Endothelial cell of umbilical vein (primary cell): Measurements from ENCODE around the gene PRSS3. TPM values are rescaled to one million over a fixed set of nuclear protein-coding genes. Genes with fewer than 3 reads are reported as not detected.

Source experiments
- BruUV-seq: library from RNA; stranded (reverse); fragments of 400-500 nt; replicated peaks from 2 replicates; lab custom pipeline; 2021; lab: Mats Ljungman, UMichigan
- CTCF ChIA-PET: fragments of 300-600, 350-600 bp; sonication (Branson Sonifier 250); formaldehyde crosslinking; loops from one replicate; lab custom pipeline; 2021; ENCODE audit warnings: antibody characterized with exemption, inconsistent platforms; lab: Charles Lee
- POLR2A ChIA-PET: fragments of 300-600, 350-600 bp; sonication (Branson Sonifier 250); formaldehyde crosslinking; loops from one replicate; lab custom pipeline; 2021; ENCODE audit warnings: antibody characterized with exemption, inconsistent platforms; lab: Charles Lee
- DNase-seq: peaks from one replicate; pipeline ENCODE4 v3.0.0-alpha.2; 2011; ENCODE audit warnings: low read depth, low spot score
- FAIRE-seq: peaks from 2 replicates; lab custom pipeline; 2011; peaks lifted over from hg19 to GRCh38; lab: Jason Lieb, UNC
- H2AFZ ChIP-seq: 2 replicates; pipeline ENCODE4 v1.6.0; 2012; ENCODE audit warnings: low read depth, low read length, control low read depth, inconsistent platforms
- H3K27ac ChIP-seq: 2 replicates; pipeline ENCODE4 v1.5.1; 2011; ENCODE audit warnings: low read depth, mild to moderate bottlenecking, control low read depth, low read length, moderate library complexity; ENCODE audit not compliant: insufficient read depth
- H3K27me3 ChIP-seq, 2 experiments: 2 replicates each; pipeline versions ENCODE4 v1.6.0 to v1.6.1; 2011; ENCODE audit warnings: low read length in 2 of 2, mixed read lengths in 1 of 2; ENCODE audit not compliant: control insufficient read depth in 2 of 2, insufficient read depth in 2 of 2
- H3K36me3 ChIP-seq, 2 experiments: 2 replicates in 1 of 2; 3 replicates in 1 of 2; pipeline ENCODE4 v1.5.1; 2011; ENCODE audit warnings: low read length in 2 of 2, mild to moderate bottlenecking in 1 of 2, moderate library complexity in 1 of 2; ENCODE audit not compliant: control insufficient read depth in 2 of 2, insufficient read depth in 2 of 2; ENCODE audit errors: extremely low read depth in 1 of 2
- H3K4me1 ChIP-seq: 3 replicates; pipeline ENCODE4 v1.5.1; 2011; ENCODE audit warnings: mild to moderate bottlenecking, low read length; ENCODE audit not compliant: control insufficient read depth, insufficient read depth; ENCODE audit errors: extremely low read depth
- H3K4me2 ChIP-seq: 2 replicates; pipeline ENCODE4 v1.6.1; 2011; ENCODE audit warnings: low read length, control low read depth, mixed read lengths; ENCODE audit not compliant: insufficient read depth
- H3K4me3 ChIP-seq, 3 experiments: fragments of 200-600 bp in 1 of 3; sonication (generic), shearing (Covaris generic) in 1 of 3; replicated peaks in 1 of 3; 2 replicates each; pipeline ENCODE4 v1.5.1; 2011 to 2016; ENCODE audit warnings: control low read depth in 3 of 3, low read length in 3 of 3, mild to moderate bottlenecking in 2 of 3, inconsistent platforms in 1 of 3, low read depth in 1 of 3, moderate library complexity in 1 of 3; ENCODE audit not compliant: insufficient read depth in 1 of 3
- H3K79me2 ChIP-seq: 2 replicates; pipeline ENCODE4 v1.6.0; 2012; ENCODE audit warnings: low read length, inconsistent platforms; ENCODE audit not compliant: control insufficient read depth, insufficient read depth
- H3K9ac ChIP-seq: replicated peaks from 2 replicates; pipeline ENCODE3; 2011; ENCODE audit warnings: low read length, control low read depth; ENCODE audit not compliant: insufficient read depth; ENCODE audit errors: extremely low read depth
- H3K9me1 ChIP-seq: replicated peaks from 3 replicates; pipeline ENCODE4 v1.6.0; 2011; ENCODE audit warnings: mild to moderate bottlenecking, low read length; ENCODE audit not compliant: control insufficient read depth, insufficient read depth; ENCODE audit errors: extremely low read depth
- H3K9me3 ChIP-seq: replicated peaks from 2 replicates; pipeline ENCODE4 v1.5.1; 2012; ENCODE audit warnings: low read length, inconsistent platforms; ENCODE audit not compliant: control insufficient read depth, insufficient read depth
- H4K20me1 ChIP-seq: replicated peaks from 2 replicates; pipeline ENCODE3; 2011; ENCODE audit warnings: mild to moderate bottlenecking, low read length; ENCODE audit not compliant: control insufficient read depth, insufficient read depth; ENCODE audit errors: extremely low read depth
- EZH2 ChIP-seq: IDR thresholded peaks from 2 replicates; pipeline ENCODE4 v1.6.1; 2012; ENCODE audit warnings: borderline replicate concordance, low read depth, mild to moderate bottlenecking, moderate library complexity, low read length, inconsistent platforms; ENCODE audit not compliant: severe bottlenecking
- FOS ChIP-seq: IDR thresholded peaks from 2 replicates; pipeline ENCODE4 v1.6.1; 2011; ENCODE audit warnings: mild to moderate bottlenecking, low read length, moderate library complexity, borderline replicate concordance; ENCODE audit not compliant: insufficient read depth
- GATA2 ChIP-seq: IDR thresholded peaks from 2 replicates; pipeline ENCODE4 v1.7.0; 2011; ENCODE audit warnings: low read depth, mild to moderate bottlenecking, moderate library complexity, mixed read lengths, low read length; ENCODE audit not compliant: insufficient read length, insufficient read depth
- JUN ChIP-seq: IDR thresholded peaks from 2 replicates; pipeline ENCODE4 v1.6.1; 2011; ENCODE audit warnings: borderline replicate concordance, low read depth; ENCODE audit not compliant: insufficient read length, insufficient read depth
- MYC ChIP-seq: IDR thresholded peaks from one replicate; pipeline ENCODE4 v1.6.1; 2011; ENCODE audit warnings: mild to moderate bottlenecking, low read depth, low read length
- POLR2A ChIP-seq: IDR thresholded peaks from 2 replicates; pipeline ENCODE4 v1.6.1; 2012; ENCODE audit warnings: low read depth, mild to moderate bottlenecking, control low read depth, low read length
- POLR2AphosphoS5 ChIP-seq: IDR thresholded peaks from 2 replicates; pipeline ENCODE4 v1.6.1; 2012; ENCODE audit warnings: low read depth, mild to moderate bottlenecking, control low read depth, low read length, moderate library complexity; ENCODE audit not compliant: insufficient read depth
- dilution Hi-C: fragments of 300-500 bp; cut with MboI; formaldehyde crosslinking; loops from one replicate; pipeline ENCODE4 v1.15.0; 2019; ENCODE audit warnings: low sequenced_read_pairs; ENCODE audit not compliant: extremely low pct_ligation_motif_present
- intact Hi-C: fragments of 100-400 bp; cut with micrococcal nuclease; formaldehyde crosslinking; loops from one replicate; pipeline ENCODE4 v1.10.0; 2022
- polyA plus RNA-seq, 4 experiments: library from polyadenylated mRNA; depleted of rRNA in 3 of 4; stranded (reverse) in 3 of 4; unstranded in 1 of 4; fragments of >200 nt; gene quantifications; 2 replicates each; pipeline versions ENCODE4 v1.2.1 to v1.2.3, GENCODE V29; 2011 to 2012; ENCODE audit warnings: missing spikeins in 1 of 4
- total RNA-seq: library from RNA; stranded (reverse); gene quantifications from 2 replicates; pipeline ENCODE4 v1.2.3, GENCODE V29; 2021
- TF ChIP-seq, protein P1 (sequence below), 2 donors: IDR thresholded peaks; 1 replicate in 1 of 2; 2 replicates in 1 of 2; pipeline ENCODE4 v1.5.1; 2011; ENCODE audit warnings: low read length in 2 of 2, mild to moderate bottlenecking in 2 of 2, moderate library complexity in 2 of 2, control low read depth in 1 of 2, inconsistent platforms in 1 of 2, low read depth in 1 of 2; ENCODE audit not compliant: insufficient read depth in 1 of 2; ENCODE audit errors: extremely low read depth in 1 of 2
- TF ChIP-seq, protein P2 (sequence below): IDR thresholded peaks from 2 replicates; pipeline ENCODE4 v1.6.1; 2011; ENCODE audit not compliant: insufficient read depth, insufficient read length

Gene PRSS3
- total and polyA plus RNA-seq, 2 donors (not counting 3 experiments of a cell fraction or from before 2014, with no cell fraction given), result 3.7 to 4.4 TPM

DNA sequence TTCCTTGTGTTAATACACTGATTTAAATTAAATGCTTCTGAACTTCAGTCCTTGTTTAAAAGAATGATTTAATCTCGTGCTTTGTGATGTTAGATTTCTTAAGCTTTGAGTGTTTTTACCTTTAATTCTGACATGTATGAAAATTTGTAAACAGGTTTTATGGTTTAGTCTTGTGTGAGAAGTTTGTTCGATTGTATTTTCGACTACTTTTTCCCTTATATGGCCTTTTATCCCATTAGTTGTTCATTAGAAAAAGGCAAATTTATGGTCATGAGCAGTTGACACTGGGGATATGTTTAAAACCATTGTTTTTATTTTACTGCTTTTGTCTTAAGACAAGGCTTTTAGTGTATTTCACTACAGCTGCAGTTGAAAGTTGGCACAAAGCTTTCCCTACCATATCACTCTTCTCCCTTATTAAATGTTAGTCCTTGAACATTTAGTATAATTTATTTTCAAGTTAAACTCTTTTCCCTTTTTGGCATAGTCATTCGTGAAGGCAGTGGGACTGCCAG is 24.9 kb downstream of the PRSS3 start:
- peaks cover 81% of the 10 kb centered on the region for H3K79me2 ChIP-seq
- no TSS peak for BruUV-seq
- intact Hi-C loops, result no loop called here
- POLR2A ChIA-PET, result no interaction called here
- FAIRE-seq (no peak), DNase-seq (peak; percentile 24)
- H3K9me1 ChIP-seq, result no peaks in the 10 kb centered on the region
- H4K20me1 ChIP-seq, result peaks cover 2% of the 10 kb centered on the region
- CTCF ChIA-PET, result interaction anchor here (1.4 to 2.3 kb wide), 5 partner anchors 10 to 105 kb away, joined by 3 to 8 read pairs (median 5); no protein-coding TSS in a partner anchor
- H3K36me3 ChIP-seq, result no peaks in the 10 kb centered on the region
- H2AFZ ChIP-seq, result no peak overlapping the region
- peak overlapping the region; percentile 97 for H3K4me2 ChIP-seq
- peaks cover 28% of the 10 kb centered on the region for H3K4me1 ChIP-seq
- no peak overlapping the region for H3K27ac ChIP-seq
- H3K9me3 ChIP-seq, result no peaks in the 10 kb centered on the region
- TF ChIP-seq, protein P1, sequence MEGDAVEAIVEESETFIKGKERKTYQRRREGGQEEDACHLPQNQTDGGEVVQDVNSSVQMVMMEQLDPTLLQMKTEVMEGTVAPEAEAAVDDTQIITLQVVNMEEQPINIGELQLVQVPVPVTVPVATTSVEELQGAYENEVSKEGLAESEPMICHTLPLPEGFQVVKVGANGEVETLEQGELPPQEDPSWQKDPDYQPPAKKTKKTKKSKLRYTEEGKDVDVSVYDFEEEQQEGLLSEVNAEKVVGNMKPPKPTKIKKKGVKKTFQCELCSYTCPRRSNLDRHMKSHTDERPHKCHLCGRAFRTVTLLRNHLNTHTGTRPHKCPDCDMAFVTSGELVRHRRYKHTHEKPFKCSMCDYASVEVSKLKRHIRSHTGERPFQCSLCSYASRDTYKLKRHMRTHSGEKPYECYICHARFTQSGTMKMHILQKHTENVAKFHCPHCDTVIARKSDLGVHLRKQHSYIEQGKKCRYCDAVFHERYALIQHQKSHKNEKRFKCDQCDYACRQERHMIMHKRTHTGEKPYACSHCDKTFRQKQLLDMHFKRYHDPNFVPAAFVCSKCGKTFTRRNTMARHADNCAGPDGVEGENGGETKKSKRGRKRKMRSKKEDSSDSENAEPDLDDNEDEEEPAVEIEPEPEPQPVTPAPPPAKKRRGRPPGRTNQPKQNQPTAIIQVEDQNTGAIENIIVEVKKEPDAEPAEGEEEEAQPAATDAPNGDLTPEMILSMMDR (IDR thresholded peaks at IDR 0.05; ENCODE audit: extremely low read depth in 1 of 2, insufficient read depth in 1 of 2, low read depth in 1 of 2, low read length in 2 of 2), result no peak
- no peak for TF ChIP-seq EZH2
- TF ChIP-seq POLR2A, result no peak
- no peak for TF ChIP-seq GATA2
- dilution Hi-C loops, result no loop called here
- no peak overlapping the region for H3K9ac ChIP-seq
- peak overlapping the region in 1 of 3 experiments; percentile 35 for H3K4me3 ChIP-seq
- no peaks in the 10 kb centered on the region for H3K27me3 ChIP-seq

DNA sequence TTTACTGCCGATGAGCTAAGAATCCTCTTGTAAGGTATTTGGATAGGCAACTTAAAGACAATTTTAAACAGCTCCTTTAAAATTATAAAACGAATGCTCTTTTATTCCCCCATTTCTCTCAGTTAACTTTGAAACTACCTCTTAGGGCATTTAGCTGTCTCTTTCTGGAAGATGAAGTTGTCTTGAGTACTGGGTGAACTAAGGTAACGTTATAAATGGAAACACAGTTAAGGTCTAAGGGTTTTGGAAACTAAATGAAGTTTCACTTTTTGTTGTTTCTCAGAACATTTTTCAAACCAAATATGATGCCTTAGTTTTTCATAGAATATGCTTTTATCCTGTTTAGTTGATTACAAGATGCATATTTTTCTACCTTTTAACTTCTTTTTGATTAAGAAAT is 28.4 kb downstream of the PRSS3 start:
- no peaks in the 10 kb centered on the region for H3K9me3 ChIP-seq
- no peak overlapping the region for H3K4me3 ChIP-seq
- TF ChIP-seq POLR2A (no peak), JUN (no peak), MYC (no peak), POLR2AphosphoS5 (no peak), EZH2 (no peak), GATA2 (no peak), FOS (no peak)
- TF ChIP-seq, protein P2, sequence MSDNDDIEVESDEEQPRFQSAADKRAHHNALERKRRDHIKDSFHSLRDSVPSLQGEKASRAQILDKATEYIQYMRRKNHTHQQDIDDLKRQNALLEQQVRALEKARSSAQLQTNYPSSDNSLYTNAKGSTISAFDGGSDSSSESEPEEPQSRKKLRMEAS, result no peak
- TF ChIP-seq, protein P1 (IDR thresholded peaks at IDR 0.05; ENCODE audit: extremely low read depth in 1 of 2, insufficient read depth in 1 of 2, low read depth in 1 of 2, low read length in 2 of 2), result no peak
- DNase-seq, result no peak
- no peaks in the 10 kb centered on the region for H3K27me3 ChIP-seq
- H3K9me1 ChIP-seq, result no peaks in the 10 kb centered on the region
- H3K9ac ChIP-seq, result no peak overlapping the region
- H3K4me1 ChIP-seq, result peaks cover 14% of the 10 kb centered on the region
- peaks cover 0 to 2% of the 10 kb centered on the region in 2 experiments for H3K36me3 ChIP-seq
- intact Hi-C loops, result no loop called here
- CTCF ChIA-PET, result interaction anchor here (1.1 to 2.1 kb wide), 5 partner anchors 10 to 200 kb away, joined by 3 to 8 read pairs (median 4); no protein-coding TSS in a partner anchor
- H3K27ac ChIP-seq, result no peak overlapping the region
- no peak overlapping the region for H2AFZ ChIP-seq
- FAIRE-seq, result no peak
- BruUV-seq, result no TSS peak
- H3K79me2 ChIP-seq, result peaks cover 99% of the 10 kb centered on the region
- dilution Hi-C loops, result no loop called here
- peaks cover 6% of the 10 kb centered on the region for H4K20me1 ChIP-seq
- no peak overlapping the region for H3K4me2 ChIP-seq
- POLR2A ChIA-PET, result no interaction called here
